ENCODE data around the gene DTWD2.

The DTWD2 gene

DNA sequence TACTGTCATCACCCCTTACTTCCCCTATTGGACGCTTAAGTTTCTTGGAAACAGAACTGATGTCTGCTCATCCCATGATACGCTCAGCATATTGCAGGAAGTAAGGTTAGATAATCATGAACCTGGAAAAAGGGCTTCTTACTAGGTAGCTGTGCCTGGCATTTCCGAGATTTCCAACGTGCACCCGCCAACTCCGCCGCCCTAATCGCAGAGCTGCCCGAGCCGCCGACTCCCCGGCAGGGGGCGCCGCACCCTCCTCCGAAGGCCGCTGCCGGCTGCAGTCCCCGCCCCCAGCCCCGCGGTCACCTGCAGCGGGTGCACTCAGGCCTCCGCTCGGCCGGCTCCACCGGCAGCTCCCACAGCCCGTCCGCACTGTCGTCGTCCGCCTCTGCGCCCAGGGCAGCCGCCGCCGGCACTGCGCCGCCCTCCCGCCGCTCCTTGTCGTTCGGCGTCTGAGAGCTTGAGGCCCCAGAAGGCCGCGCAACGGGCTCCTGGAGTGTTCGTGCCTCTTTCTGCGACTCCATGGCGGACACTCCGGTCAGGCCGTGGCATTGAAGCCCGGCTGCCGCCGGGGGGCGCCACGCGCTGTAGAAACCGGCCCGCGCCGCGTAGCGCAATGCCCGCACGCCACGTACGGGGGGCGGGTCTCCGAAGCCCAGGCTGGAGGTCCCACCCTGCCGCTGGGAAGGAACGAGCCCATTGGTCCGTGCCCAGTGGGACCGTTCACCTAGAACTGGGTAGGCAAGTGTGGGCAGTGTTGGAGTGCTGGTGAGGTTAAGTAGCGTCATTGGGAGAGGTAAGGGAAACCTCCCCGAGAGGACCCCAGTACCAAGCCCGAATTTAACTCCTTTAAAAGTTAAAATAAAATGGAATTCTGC, at the start of gene DTWD2:
DTWD2 (minus strand) TSS at position 560 of the 878 bp plus-strand sequence; CDS start at position 524, 36 bp downstream.
- H3K4me3 ChIP-seq (ENCODE audit: low read depth, low read length) = peak within 1 kb of the TSS; percentile 71
- TF ChIP-seq CTCF (IDR thresholded peaks at IDR 0.05; ENCODE audit: low read depth, low read length, missing control alignments) = peak; percentile 87
- DNase-seq (ENCODE audit: low read depth) = peak; percentile 88

- DNase-seq (ENCODE audit: low read depth) = no peak
- TF ChIP-seq CTCF (IDR thresholded peaks at IDR 0.05; ENCODE audit: low read depth, low read length, missing control alignments) = no peak
- H3K4me3 ChIP-seq (ENCODE audit: low read depth, low read length) = no peak overlapping the region
Observed at GRCh38 chr5:119037496-119038215, 49.3 kb upstream of the DTWD2 start.

GRCh38 chr5:119036101-119036762, 47.9 kb upstream of the DTWD2 start:
- DNase-seq (ENCODE audit: low read depth) = no peak
- no peak overlapping the region for H3K4me3 ChIP-seq (ENCODE audit: low read depth, low read length)
- no peak for TF ChIP-seq CTCF (IDR thresholded peaks at IDR 0.05; ENCODE audit: low read depth, low read length, missing control alignments)

- no peak for DNase-seq (ENCODE audit: low read depth)
- no peak for TF ChIP-seq CTCF (IDR thresholded peaks at IDR 0.05; ENCODE audit: low read depth, low read length, missing control alignments)
Observed at GRCh38 chr5:119033135-119033534, 44.8 kb upstream of the DTWD2 start.

DNA sequence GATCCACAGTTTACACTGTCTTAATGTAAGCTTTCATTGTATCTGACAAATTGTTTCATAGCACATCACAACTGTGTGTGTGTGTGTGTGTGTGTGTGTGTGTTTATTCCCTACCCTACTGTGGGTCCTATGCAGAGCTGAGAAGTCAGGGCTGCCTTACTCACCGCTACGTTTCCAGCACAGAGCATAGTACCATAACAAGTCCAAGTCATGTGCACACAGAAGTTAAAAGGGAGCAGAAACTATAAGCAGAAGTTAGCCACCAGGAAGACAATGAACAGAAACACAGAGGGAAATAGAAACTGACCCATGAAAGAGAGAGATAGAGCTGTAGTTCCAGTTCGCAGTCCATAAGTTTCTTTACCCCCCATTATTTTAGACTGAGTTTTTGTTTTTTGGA, 44.3 kb upstream of the DTWD2 start:
- no peak for TF ChIP-seq CTCF (IDR thresholded peaks at IDR 0.05; ENCODE audit: low read depth, low read length, missing control alignments)
- no peak overlapping the region for H3K4me3 ChIP-seq (ENCODE audit: low read depth, low read length)
- DNase-seq (ENCODE audit: low read depth) = peak; percentile 43

More at GRCh38 chr5:119033135-119033534, 44.8 kb upstream of the DTWD2 start:
- H3K4me3 ChIP-seq (ENCODE audit: low read depth, low read length) = no peak overlapping the region

DNA sequence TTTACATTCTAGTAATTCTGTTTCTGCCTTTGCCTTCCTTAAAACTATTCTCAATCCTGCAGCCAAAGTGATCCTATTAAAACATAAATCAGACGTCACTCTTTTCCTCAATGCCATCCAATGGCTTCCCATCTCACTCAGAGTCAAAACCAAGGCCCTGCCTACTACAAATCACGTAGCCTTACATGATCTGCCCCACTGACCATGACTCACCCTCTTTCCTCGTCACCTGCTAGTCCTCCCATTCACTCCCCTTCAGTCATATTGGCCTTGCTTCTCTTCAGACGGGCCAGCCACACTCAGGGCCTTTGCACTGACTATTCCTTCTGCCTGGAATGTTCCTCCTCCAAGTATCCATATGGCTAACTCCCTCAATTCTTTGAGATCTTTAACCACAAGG, 43.6 kb upstream of the DTWD2 start:
- no peak for TF ChIP-seq CTCF (IDR thresholded peaks at IDR 0.05; ENCODE audit: low read depth, low read length, missing control alignments)
- peak; percentile 70 for DNase-seq (ENCODE audit: low read depth)
- H3K4me3 ChIP-seq (ENCODE audit: low read depth, low read length) = no peak overlapping the region
